CD4-positive, alpha-beta memory T cell (primary cell): ENCODE results near the gene DNAJC7. TPM values are rescaled to one million over a fixed set of nuclear protein-coding genes. Genes with fewer than 3 reads are reported as not detected.

Experiments
- CTCF ChIA-PET: fragments of 350-600 bp; sonication (Branson Sonifier 250); formaldehyde crosslinking; loops from one replicate; lab custom pipeline; 2021; ENCODE audit warnings: inconsistent platforms; ENCODE audit not compliant: partially characterized antibody; lab: Charles Lee
- POLR2A ChIA-PET: fragments of 350-600 bp; sonication (Branson Sonifier 250); formaldehyde crosslinking; loops from one replicate; lab custom pipeline; 2021; ENCODE audit not compliant: partially characterized antibody; lab: Charles Lee
- DNase-seq, 5 donors: peaks; one replicate each; pipeline versions ENCODE4 v3.0.0 to v3.0.0-alpha.2; 2020 to 2022; ENCODE audit warnings: mixed read lengths in 1 of 5
- H3K27ac ChIP-seq: one replicate; pipeline ENCODE4 v1.7.0; 2013; ENCODE audit warnings: low read depth, low read length
- H3K27me3 ChIP-seq: 2 replicates; pipeline ENCODE4 v1.7.0; 2013; ENCODE audit warnings: mild to moderate bottlenecking, low read length, moderate library complexity; ENCODE audit not compliant: insufficient read depth
- H3K36me3 ChIP-seq: 2 replicates; pipeline ENCODE4 v1.7.0; 2013; ENCODE audit warnings: mild to moderate bottlenecking, low read length, moderate library complexity; ENCODE audit not compliant: insufficient read depth
- H3K4me1 ChIP-seq: 2 replicates; pipeline ENCODE4 v1.7.0; 2013; ENCODE audit warnings: mild to moderate bottlenecking, low read length, moderate library complexity; ENCODE audit not compliant: insufficient read depth
- H3K4me3 ChIP-seq, 2 donors: one replicate each; pipeline ENCODE4 v1.7.0; 2013; ENCODE audit warnings: low read length in 2 of 2, mild to moderate bottlenecking in 1 of 2
- H3K9me3 ChIP-seq, 2 donors: one replicate each; pipeline ENCODE4 v1.7.0; 2013; ENCODE audit warnings: low read length in 2 of 2, control low read depth in 1 of 2; ENCODE audit not compliant: control insufficient read depth in 1 of 2
- H3K27ac Mint-ChIP-seq, 7 donors: one replicate each; pipeline ENCODE4 v1.8.0; 2020 to 2021; ENCODE audit warnings: mixed read lengths in 7 of 7, mild to moderate bottlenecking in 6 of 7, inconsistent platforms in 3 of 7, moderate library complexity in 3 of 7
- H3K27me3 Mint-ChIP-seq, 2 donors: one replicate each; pipeline ENCODE4 v1.8.0; 2020 to 2021; ENCODE audit warnings: mixed read lengths in 2 of 2
- H3K36me3 Mint-ChIP-seq, 2 donors: one replicate each; pipeline ENCODE4 v1.8.0; 2020 to 2021; ENCODE audit warnings: mixed read lengths in 2 of 2, inconsistent platforms in 1 of 2, mild to moderate bottlenecking in 1 of 2
- H3K4me1 Mint-ChIP-seq, 4 donors: one replicate each; pipeline ENCODE4 v1.8.0; 2020 to 2021; ENCODE audit warnings: mixed read lengths in 4 of 4, mild to moderate bottlenecking in 1 of 4
- H3K4me3 Mint-ChIP-seq, 8 donors: one replicate each; pipeline ENCODE4 v1.8.0; 2020 to 2021; ENCODE audit warnings: mixed read lengths in 8 of 8, mild to moderate bottlenecking in 7 of 8, moderate library complexity in 6 of 8, inconsistent platforms in 3 of 8
- H3K9me3 Mint-ChIP-seq, 8 donors: one replicate each; pipeline ENCODE4 v1.8.0; 2020 to 2021; ENCODE audit warnings: mixed read lengths in 8 of 8, mild to moderate bottlenecking in 5 of 8, inconsistent platforms in 3 of 8, moderate library complexity in 1 of 8
- intact Hi-C: fragments of 100-400 bp; cut with micrococcal nuclease; formaldehyde crosslinking; loops from one replicate; pipeline ENCODE4 v1.15.1; 2023
- polyA plus RNA-seq, 2 donors: library from polyadenylated mRNA; unstranded; fragments of 300-500 nt; fragmentation: Illumina TruSeq; gene quantifications; one replicate each; pipeline ENCODE4 v1.2.3, GENCODE V29; 2021
- total RNA-seq, 2 experiments: library from RNA; stranded (reverse); gene quantifications; one replicate each; pipeline ENCODE4 v1.2.3, GENCODE V29; 2021

DNAJC7 gene
- total and polyA plus RNA-seq, 4 experiments from 2014 or later = 45.2 to 112 (median 86.7) TPM

GRCh38 chr17:42002792-42003301, 14.4 kb downstream of the DNAJC7 start:
- intact Hi-C loops = no loop called here
- Histone ChIP-seq H3K4me1 (no peaks in the 10 kb centered on the region), H3K9me3 (no peaks in the 10 kb centered on the region), H3K27me3 (no peaks in the 10 kb centered on the region), H3K4me3 (no peak overlapping the region), H3K36me3 (peaks cover 35% of the 10 kb centered on the region), H3K27ac (no peak overlapping the region)
- no peak for DNase-seq
- Mint-ChIP-seq H3K9me3 (no peaks in the 10 kb centered on the region), H3K4me3 (no peak overlapping the region), H3K27ac (no peak overlapping the region), H3K4me1 (peaks cover 21 to 32% (median 27%) of the 10 kb centered on the region in 4 donors), H3K36me3 (peaks cover 17 to 54% of the 10 kb centered on the region in 2 donors), H3K27me3 (no peaks in the 10 kb centered on the region)
- POLR2A ChIA-PET = interaction anchor here (0.6 kb wide), 1 partner anchor 112 kb away, joined by 3 read pairs; no protein-coding TSS in a partner anchor
- CTCF ChIA-PET = interaction anchor here (1.8 kb wide), 1 partner anchor 22 kb away, joined by 4 read pairs; no protein-coding TSS in a partner anchor

- peaks cover 21 to 31% (median 26%) of the 10 kb centered on the region in 4 donors for H3K4me1 Mint-ChIP-seq
- H3K9me3 Mint-ChIP-seq = no peaks in the 10 kb centered on the region
- Histone ChIP-seq H3K9me3 (no peaks in the 10 kb centered on the region), H3K27me3 (no peaks in the 10 kb centered on the region), H3K27ac (no peak overlapping the region), H3K36me3 (peaks cover 40% of the 10 kb centered on the region), H3K4me1 (no peaks in the 10 kb centered on the region), H3K4me3 (no peak overlapping the region)
- no peak for DNase-seq
- POLR2A ChIA-PET = interaction anchor here (0.6 kb wide), 1 partner anchor 111 kb away, joined by 3 read pairs; no protein-coding TSS in a partner anchor
- H3K27me3 Mint-ChIP-seq = no peaks in the 10 kb centered on the region
- intact Hi-C loops = no loop called here
- H3K27ac Mint-ChIP-seq = no peak overlapping the region
- peaks cover 17 to 59% of the 10 kb centered on the region in 2 donors for H3K36me3 Mint-ChIP-seq
- no peak overlapping the region for H3K4me3 Mint-ChIP-seq
- CTCF ChIA-PET = interaction anchor here (1.8 kb wide), 1 partner anchor 23 kb away, joined by 4 read pairs; no protein-coding TSS in a partner anchor
Observed at GRCh38 chr17:42002175-42002791, 15.0 kb downstream of the DNAJC7 start.

GRCh38 chr17:42001729-42002128, 15.5 kb downstream of the DNAJC7 start:
- Mint-ChIP-seq H3K4me1 (peaks cover 18 to 27% (median 23%) of the 10 kb centered on the region in 4 donors), H3K36me3 (peaks cover 17 to 61% of the 10 kb centered on the region in 2 donors), H3K9me3 (no peaks in the 10 kb centered on the region), H3K4me3 (no peak overlapping the region), H3K27me3 (no peaks in the 10 kb centered on the region), H3K27ac (no peak overlapping the region)
- intact Hi-C loops = no loop called here
- Histone ChIP-seq H3K4me1 (no peaks in the 10 kb centered on the region), H3K36me3 (peaks cover 45% of the 10 kb centered on the region), H3K4me3 (no peak overlapping the region), H3K27me3 (no peaks in the 10 kb centered on the region), H3K27ac (no peak overlapping the region), H3K9me3 (no peaks in the 10 kb centered on the region)
- ChIA-PET CTCF (interaction anchor here (1.8 kb wide), 1 partner anchor 23 kb away, joined by 4 read pairs; no protein-coding TSS in a partner anchor), POLR2A (no interaction called here)
- DNase-seq = no peak

DNA sequence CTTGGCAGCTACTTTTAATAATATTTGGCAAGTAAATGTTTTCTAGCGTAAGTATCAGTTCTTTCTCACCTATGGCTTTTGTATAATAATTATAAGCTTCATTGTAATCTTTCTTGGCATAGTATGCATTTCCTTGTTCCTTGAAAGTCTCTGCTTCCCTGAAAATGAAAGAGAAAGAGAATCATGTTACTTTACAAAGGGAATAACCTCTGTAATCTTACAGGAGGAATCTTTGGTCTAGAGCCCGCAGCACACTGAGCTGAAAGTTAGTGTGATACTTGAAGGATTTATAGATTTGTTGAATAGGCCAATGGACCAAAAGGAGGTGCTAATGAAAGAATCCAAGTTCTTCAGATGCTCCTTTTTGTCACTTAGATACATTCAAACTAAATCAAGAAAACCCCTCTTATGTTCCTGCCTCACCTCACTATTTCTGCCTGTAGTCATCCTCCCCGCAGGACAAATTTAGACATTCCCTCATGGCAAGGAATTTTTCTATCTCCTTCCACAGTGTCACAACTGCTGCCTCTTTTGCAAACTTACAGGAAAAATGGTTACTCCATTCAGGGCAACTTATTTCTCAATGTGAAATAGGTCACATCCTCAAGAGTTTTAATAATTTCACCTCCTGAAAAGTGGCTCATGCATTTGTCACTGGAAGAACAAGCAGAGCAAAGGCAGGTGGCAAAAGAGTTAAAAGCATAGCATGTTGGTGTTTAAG, 16.7 kb downstream of the DNAJC7 start:
- Histone ChIP-seq H3K9me3 (no peaks in the 10 kb centered on the region), H3K4me3 (no peak overlapping the region), H3K27me3 (no peaks in the 10 kb centered on the region), H3K36me3 (peaks cover 57% of the 10 kb centered on the region), H3K27ac (no peak overlapping the region), H3K4me1 (no peaks in the 10 kb centered on the region)
- H3K36me3 Mint-ChIP-seq = peaks cover 21 to 72% of the 10 kb centered on the region in 2 donors
- peak overlapping the region in 1 of 7 donors; percentile 6 for H3K27ac Mint-ChIP-seq
- no peaks in the 10 kb centered on the region for H3K9me3 Mint-ChIP-seq
- CTCF ChIA-PET = interaction anchor here (1.2 kb wide), 1 partner anchor 17 kb away, joined by 4 read pairs; the partner anchor contains the start of gene DNAJC7
- intact Hi-C loops = no loop called here
- DNase-seq = no peak
- no peak overlapping the region for H3K4me3 Mint-ChIP-seq
- POLR2A ChIA-PET = no interaction called here
- peaks cover 18 to 27% (median 23%) of the 10 kb centered on the region in 4 donors for H3K4me1 Mint-ChIP-seq
- H3K27me3 Mint-ChIP-seq = no peaks in the 10 kb centered on the region

DNA sequence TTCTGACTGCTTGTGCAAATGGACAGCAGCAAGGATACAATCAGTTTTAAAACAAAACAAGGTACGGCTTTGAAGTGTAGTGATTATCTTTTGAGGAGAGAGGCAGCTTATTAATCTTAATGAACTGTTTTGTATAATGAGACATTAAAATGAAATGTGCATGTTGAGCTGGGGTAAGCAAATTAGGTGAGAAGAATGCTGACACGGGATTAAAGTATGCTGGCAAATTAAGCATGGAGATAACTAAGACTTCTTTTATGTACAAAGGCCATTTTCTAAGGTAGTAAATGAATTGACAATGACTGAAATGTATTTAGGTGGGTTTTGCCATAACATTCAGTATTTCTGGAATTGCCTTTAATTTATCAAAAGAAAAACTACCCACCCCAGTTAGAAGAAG, 18.7 kb downstream of the DNAJC7 start:
- no peak overlapping the region for H3K4me3 Mint-ChIP-seq
- ChIA-PET POLR2A (no interaction called here), CTCF (interaction anchor here (1.1 kb wide), 1 partner anchor 27 kb away, joined by 3 read pairs; no protein-coding TSS in a partner anchor)
- Histone ChIP-seq H3K27ac (no peak overlapping the region), H3K4me1 (no peaks in the 10 kb centered on the region), H3K4me3 (no peak overlapping the region), H3K9me3 (no peaks in the 10 kb centered on the region), H3K36me3 (peaks cover 69% of the 10 kb centered on the region), H3K27me3 (no peaks in the 10 kb centered on the region)
- no peaks in the 10 kb centered on the region for H3K9me3 Mint-ChIP-seq
- intact Hi-C loops = no loop called here
- no peak for DNase-seq
- no peaks in the 10 kb centered on the region for H3K27me3 Mint-ChIP-seq
- H3K4me1 Mint-ChIP-seq = peaks cover 6 to 13% (median 12%) of the 10 kb centered on the region in 4 donors
- H3K27ac Mint-ChIP-seq = peak overlapping the region in 1 of 7 donors; percentile 70
- H3K36me3 Mint-ChIP-seq = peaks cover 30 to 82% of the 10 kb centered on the region in 2 donors

- peaks cover 0 to 4% (median 0%) of the 10 kb centered on the region in 4 donors for H3K4me1 Mint-ChIP-seq
- ChIA-PET POLR2A (no interaction called here), CTCF (no interaction called here)
- H3K27me3 Mint-ChIP-seq = no peaks in the 10 kb centered on the region
- intact Hi-C loops = no loop called here
- H3K27ac ChIP-seq = no peak overlapping the region
- H3K9me3 Mint-ChIP-seq = no peaks in the 10 kb centered on the region
- peaks cover 31 to 81% of the 10 kb centered on the region in 2 donors for H3K36me3 Mint-ChIP-seq
- no peaks in the 10 kb centered on the region for H3K9me3 ChIP-seq
- H3K4me3 ChIP-seq = no peak overlapping the region
- no peaks in the 10 kb centered on the region for H3K4me1 ChIP-seq
- no peak overlapping the region for H3K27ac Mint-ChIP-seq
- H3K4me3 Mint-ChIP-seq = no peak overlapping the region
- H3K27me3 ChIP-seq = no peaks in the 10 kb centered on the region
- no peak for DNase-seq
- peaks cover 74% of the 10 kb centered on the region for H3K36me3 ChIP-seq
Observed at GRCh38 chr17:41996855-41997164, 20.4 kb downstream of the DNAJC7 start.

DNA sequence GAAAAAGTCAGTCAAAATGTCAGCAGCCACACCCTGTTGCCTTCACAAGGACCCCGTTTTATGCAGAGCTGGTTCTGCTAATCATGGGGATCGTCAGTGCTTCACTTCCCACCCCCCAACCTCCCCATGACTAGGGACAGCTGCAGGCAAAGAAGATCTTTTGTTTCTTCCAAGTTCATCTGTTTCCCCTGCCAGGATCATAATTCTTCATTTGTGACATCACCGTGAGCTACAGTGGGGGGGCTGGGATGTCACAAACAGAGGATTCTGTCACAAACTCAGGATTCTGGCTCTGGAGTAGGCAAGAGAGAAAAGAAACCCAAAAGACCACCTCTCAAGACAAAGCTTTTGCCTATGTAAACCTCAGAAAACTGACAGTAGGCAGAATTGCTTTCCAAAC, 24.7 kb downstream of the DNAJC7 start:
- Mint-ChIP-seq H3K27ac (peak overlapping the region in 3 of 7 donors; percentile 29 to 68 (median 56)), H3K9me3 (no peaks in the 10 kb centered on the region), H3K4me3 (no peak overlapping the region), H3K36me3 (peaks cover 43 to 90% of the 10 kb centered on the region in 2 donors), H3K4me1 (no peaks in the 10 kb centered on the region), H3K27me3 (no peaks in the 10 kb centered on the region)
- intact Hi-C loops = no loop called here
- no peak overlapping the region for H3K27ac ChIP-seq
- H3K9me3 ChIP-seq = no peaks in the 10 kb centered on the region
- POLR2A ChIA-PET = no interaction called here
- CTCF ChIA-PET = no interaction called here
- H3K4me1 ChIP-seq = no peaks in the 10 kb centered on the region
- H3K27me3 ChIP-seq = no peaks in the 10 kb centered on the region
- DNase-seq = no peak
- H3K4me3 ChIP-seq = no peak overlapping the region
- H3K36me3 ChIP-seq = peaks cover 78% of the 10 kb centered on the region
